LNCaP clone FGC (cell line): Measurements from ENCODE around the gene APPL2.
"Not testable (repeated sequence)": the region's sequence is repeated elsewhere in the genome, so short reads cannot be mapped to it uniquely, and the experiment has no call there.

Source experiments
- DNase-seq: peaks from one replicate; pipeline ENCODE4 v3.0.0-alpha.2; 2011; ENCODE audit warnings: low read depth
- H3K4me3 ChIP-seq: 2 replicates; pipeline ENCODE4 v1.5.1; 2011; ENCODE audit warnings: mild to moderate bottlenecking, low read depth, low read length, control low read depth
- CTCF ChIP-seq: IDR thresholded peaks from 2 replicates; pipeline ENCODE4 v1.5.1; 2012; ENCODE audit warnings: mild to moderate bottlenecking; ENCODE audit not compliant: control insufficient read depth, insufficient read depth; ENCODE audit errors: extremely low read depth

Gene APPL2

GRCh38 chr12:105256011-105256410 lies 20.0 kb upstream of the APPL2 start:
- H3K4me3 ChIP-seq, result no peak overlapping the region
- no peak for TF ChIP-seq CTCF
- no peak for DNase-seq

DNA sequence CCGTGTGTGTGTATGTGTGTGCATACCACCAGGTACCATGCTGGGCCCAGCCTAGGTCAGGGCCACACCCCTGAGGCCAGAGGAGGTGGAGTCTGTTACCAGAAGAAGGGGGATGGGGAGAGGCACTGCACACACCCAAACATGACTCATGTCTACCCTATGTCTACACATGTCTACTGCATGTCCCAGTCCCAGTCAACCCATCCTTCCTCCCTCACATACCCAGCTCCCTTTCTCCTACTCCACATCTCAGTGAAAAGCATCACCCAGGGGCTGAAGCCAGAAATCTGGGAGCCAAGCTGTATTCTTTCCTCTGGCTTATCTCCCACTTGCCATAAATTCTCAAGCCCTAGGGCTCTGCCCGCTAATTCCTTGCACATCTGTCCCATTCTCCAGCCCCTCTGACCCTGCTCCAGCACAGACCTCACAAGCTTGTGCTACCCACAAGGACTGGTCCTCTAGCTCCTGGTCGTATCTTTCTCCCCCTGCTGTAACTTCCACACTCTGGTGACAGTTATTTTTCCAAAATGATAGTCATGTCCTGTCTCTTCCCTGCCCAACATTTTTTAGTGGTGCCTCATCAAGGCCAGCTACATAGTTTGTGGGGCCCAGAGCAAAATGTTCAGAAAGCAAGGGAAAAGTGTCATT lies 18.0 kb upstream of the APPL2 start:
- TF ChIP-seq CTCF, result no peak
- DNase-seq, result no peak
- no peak overlapping the region for H3K4me3 ChIP-seq

DNA sequence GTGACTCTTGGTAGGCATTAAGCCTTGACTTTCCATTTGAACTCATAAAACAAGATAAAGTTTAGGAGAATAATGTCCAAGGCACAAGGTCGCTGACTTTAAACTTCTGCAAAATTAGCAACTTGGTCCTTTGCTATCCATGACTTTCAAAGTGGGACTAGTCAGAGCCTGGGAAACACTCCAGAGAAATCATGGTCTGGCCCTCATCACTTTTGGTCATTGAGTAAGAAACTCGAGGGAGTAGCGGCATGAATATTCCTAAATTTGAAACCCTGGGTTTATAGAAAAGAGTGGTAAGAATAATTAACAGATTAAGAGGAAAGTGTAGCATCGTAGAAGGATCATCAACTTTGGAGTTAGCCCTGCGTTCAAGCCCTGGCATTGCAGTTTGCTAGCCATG lies 16.9 kb upstream of the APPL2 start:
- no peak for TF ChIP-seq CTCF
- no peak for DNase-seq
- H3K4me3 ChIP-seq, result no peak overlapping the region

DNA sequence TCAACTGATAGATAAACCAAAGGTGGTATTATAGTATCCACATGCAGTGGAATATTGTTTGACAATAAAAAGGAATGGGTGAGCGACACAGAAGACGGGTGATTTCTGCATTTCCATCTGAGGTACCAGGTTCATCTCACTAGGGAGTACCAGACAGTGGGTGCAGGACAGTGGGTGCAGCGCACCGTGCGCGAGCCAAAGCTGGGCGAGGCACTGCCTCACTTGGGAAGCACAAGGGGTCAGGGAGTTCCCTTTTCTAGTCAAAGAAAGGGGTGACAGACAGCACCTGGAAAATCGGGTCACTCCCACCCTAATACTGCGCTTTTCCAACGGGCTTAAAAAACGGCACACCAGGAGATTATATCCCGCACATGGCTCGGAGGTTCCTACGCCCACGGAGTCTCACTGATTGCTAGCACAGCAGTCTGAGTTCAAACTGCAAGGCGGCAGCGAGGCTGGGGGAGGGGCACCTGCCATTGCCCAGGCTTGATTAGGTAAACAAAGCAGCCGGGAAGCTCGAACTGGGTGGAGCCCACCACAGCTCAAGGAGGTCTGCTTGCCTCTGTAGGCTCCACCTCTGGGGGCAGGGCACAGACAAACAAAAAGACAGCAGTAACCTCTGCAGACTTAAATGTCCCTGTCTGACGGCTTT lies 9.9 kb upstream of the APPL2 start:
- not testable (repeated sequence) for H3K4me3 ChIP-seq, DNase-seq

GRCh38 chr12:105245291-105245690 lies 9.3 kb upstream of the APPL2 start:
- no peak for TF ChIP-seq CTCF
- no peak overlapping the region for H3K4me3 ChIP-seq
- no peak for DNase-seq

DNA sequence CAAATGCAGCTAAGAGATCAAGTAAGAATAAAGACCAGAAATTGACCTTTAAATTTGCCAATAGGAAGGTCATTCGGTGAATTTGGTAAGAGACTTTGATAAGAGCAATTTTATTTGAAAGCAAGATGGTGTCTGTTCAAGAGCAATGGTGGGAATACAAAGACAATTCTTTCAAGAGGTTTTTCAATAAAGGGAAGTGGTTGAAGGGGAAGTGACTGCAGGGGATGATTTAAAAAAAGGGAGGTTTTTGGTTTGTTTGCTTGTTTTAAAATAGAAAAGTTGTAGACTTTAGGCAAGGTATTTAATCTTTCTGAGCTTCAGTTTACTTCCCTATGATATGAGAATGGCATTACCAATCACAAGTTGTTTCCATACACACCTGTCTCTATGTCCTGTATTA lies 4.3 kb upstream of the APPL2 start:
- DNase-seq, result no peak
- no peak for TF ChIP-seq CTCF
- no peak overlapping the region for H3K4me3 ChIP-seq

DNA sequence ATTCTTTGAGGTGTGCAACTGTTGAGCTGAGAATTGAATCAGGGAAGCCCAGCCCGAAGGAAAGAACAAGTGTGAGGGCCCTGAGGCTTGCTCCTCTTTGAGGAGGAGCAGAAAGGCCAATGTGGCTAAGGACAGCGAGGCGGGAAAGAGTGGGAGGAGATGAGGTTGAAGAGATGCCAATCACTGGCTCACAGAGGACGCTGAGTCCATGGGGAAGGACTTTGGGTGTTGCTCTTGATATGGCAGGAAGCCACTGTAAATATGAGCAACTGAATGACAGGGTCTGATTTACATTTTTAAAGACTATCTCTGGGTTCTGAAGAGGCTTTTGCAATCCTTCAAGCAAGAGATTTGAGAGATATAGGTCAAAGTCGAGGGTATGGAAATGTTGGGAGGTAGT lies 3.3 kb upstream of the APPL2 start:
- no peak overlapping the region for H3K4me3 ChIP-seq
- DNase-seq, result no peak
- no peak for TF ChIP-seq CTCF
